Mesothelial cell of epicardium (in vitro differentiated cells): ENCODE results near the gene HLA-E. TPM values are rescaled to one million over a fixed set of nuclear protein-coding genes. Genes with fewer than 3 reads are reported as not detected.
"Not testable (repeated sequence)": the region's sequence is repeated elsewhere in the genome, so short reads cannot be mapped to it uniquely, and the experiment has no call there.

Experiments used
- DNase-seq, 2 experiments: peaks; one replicate each; pipeline ENCODE4 v3.0.0; 2021; ENCODE audit warnings: low spot score in 2 of 2; ENCODE audit not compliant: unreplicated experiment in 2 of 2
- H3K27ac Mint-ChIP-seq: 2 replicates; pipeline ENCODE4 v1.8.0; 2021; ENCODE audit warnings: mixed read lengths
- H3K27me3 Mint-ChIP-seq: 2 replicates; pipeline ENCODE4 v1.8.0; 2021; ENCODE audit warnings: low read depth, mixed read lengths
- H3K36me3 Mint-ChIP-seq: 2 replicates; pipeline ENCODE4 v1.8.0; 2021; ENCODE audit warnings: mixed read lengths
- H3K4me1 Mint-ChIP-seq: 2 replicates; pipeline ENCODE4 v1.8.0; 2021; ENCODE audit warnings: mixed read lengths
- H3K4me3 Mint-ChIP-seq: 2 replicates; pipeline ENCODE4 v1.8.0; 2021; ENCODE audit warnings: mild to moderate bottlenecking, moderate library complexity, mixed read lengths
- H3K9me3 Mint-ChIP-seq: 2 replicates; pipeline ENCODE4 v1.8.0; 2021; ENCODE audit warnings: mixed read lengths
- total RNA-seq: library from RNA; stranded (reverse); gene quantifications from 3 replicates; pipeline ENCODE4 v1.2.1, GENCODE V29; 2021
- TF ChIP-seq, protein P1 (sequence below): fragments of 200-600 bp; sonication (generic); IDR thresholded peaks from one replicate; pipeline ENCODE4 v1.5.0; 2021; ENCODE audit warnings: antibody characterized with exemption; ENCODE audit not compliant: unreplicated experiment

The HLA-E gene
- total RNA-seq, 1 donor from 2014 or later, result 59.5 TPM

DNA sequence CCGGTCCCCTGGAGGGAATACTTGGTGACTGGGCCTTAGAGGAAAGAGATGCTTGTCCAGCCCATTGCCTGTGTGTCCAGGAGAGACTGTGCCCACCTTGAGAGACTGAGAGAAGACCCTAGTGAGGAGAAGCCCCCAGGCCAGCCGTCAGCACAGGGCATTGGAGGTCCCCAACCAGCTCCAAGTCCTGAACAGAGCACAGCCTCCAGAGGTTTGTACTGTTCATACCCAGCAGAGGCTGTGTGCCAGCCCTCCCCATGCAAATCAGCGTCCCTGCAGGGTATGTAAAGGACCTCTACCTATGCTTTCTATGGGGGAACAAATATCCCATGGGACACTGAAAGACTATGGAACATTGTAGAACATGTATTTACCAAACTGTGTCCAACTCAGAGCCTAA lies 8.4 kb downstream of the HLA-E start:
- Mint-ChIP-seq H3K27ac (no peak overlapping the region), H3K4me1 (no peaks in the 10 kb centered on the region), H3K9me3 (no peaks in the 10 kb centered on the region), H3K4me3 (no peak overlapping the region), H3K27me3 (peaks cover 13% of the 10 kb centered on the region), H3K36me3 (no peaks in the 10 kb centered on the region)
- DNase-seq, result no peak
- TF ChIP-seq, protein P1, sequence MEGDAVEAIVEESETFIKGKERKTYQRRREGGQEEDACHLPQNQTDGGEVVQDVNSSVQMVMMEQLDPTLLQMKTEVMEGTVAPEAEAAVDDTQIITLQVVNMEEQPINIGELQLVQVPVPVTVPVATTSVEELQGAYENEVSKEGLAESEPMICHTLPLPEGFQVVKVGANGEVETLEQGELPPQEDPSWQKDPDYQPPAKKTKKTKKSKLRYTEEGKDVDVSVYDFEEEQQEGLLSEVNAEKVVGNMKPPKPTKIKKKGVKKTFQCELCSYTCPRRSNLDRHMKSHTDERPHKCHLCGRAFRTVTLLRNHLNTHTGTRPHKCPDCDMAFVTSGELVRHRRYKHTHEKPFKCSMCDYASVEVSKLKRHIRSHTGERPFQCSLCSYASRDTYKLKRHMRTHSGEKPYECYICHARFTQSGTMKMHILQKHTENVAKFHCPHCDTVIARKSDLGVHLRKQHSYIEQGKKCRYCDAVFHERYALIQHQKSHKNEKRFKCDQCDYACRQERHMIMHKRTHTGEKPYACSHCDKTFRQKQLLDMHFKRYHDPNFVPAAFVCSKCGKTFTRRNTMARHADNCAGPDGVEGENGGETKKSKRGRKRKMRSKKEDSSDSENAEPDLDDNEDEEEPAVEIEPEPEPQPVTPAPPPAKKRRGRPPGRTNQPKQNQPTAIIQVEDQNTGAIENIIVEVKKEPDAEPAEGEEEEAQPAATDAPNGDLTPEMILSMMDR, result no peak

DNA sequence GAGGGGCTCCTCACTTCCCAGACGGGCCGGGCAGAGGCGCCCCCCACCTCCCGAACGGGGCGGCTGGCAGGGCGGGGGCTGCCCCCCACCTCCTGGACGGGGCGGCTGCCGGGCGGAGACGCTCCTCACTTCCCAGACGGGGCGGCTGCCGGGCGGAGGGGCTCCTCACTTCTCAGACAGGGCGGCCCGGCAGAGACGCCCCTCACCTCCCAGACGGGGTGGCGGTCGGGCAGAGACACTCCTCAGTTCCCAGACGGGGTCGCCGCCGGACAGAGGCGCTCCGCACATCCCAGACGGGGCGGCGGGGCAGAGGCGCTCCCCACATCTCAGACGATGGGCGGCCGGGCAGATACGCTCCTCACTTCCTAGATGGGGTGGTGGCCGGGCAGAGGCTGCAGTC lies 9.4 kb downstream of the HLA-E start:
- H3K4me1 Mint-ChIP-seq, H3K9me3 Mint-ChIP-seq, H3K4me3 Mint-ChIP-seq, H3K27ac Mint-ChIP-seq, DNase-seq, H3K36me3 Mint-ChIP-seq: not testable (repeated sequence)
- H3K27me3 Mint-ChIP-seq, result peaks cover 13% of the 10 kb centered on the region

DNA sequence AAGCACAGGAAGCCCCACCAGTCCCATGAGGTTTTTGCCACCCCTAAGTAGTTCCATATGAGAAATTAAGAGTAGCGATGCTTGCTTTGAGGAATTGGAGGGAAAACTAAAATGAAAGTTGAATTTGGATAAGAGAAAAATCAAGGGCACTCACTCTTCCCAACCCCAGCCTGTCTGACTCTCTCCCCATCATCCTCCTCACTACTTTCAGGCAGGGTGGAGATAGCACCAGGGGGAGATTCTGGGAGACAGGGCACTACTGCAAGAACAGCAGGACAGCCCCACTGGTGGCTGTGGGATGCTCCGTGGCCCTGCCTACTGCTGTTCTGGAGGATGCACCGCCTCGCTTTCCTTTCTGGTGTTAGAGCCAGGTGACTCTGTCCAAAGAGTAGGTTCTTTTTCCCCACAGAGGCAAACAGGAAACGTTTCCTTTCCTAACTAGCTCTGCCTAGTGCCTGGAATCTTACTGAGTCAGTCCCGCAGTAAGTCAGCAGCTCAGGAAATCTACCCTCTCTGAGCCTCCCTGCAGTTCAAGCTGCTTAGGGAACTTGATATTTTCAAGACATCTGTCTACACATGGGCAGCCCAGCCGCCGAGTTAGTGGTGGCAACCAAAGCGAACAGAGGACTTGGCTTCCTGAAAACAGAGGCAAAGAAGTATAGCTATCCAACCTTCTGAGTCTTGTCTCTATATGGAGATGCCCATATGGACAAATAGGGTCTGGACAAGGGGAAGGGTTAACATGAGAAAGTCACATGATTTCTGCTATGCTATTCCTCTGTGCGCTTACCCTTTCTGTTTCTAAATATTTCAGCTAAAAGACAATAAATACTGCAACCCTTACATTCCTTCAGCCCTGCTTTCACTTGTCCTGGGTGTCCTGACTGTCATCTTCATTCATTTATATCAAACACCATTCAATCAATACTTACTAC lies 11.4 kb downstream of the HLA-E start:
- TF ChIP-seq, protein P1, result no peak
- no peak for DNase-seq
- Mint-ChIP-seq H3K36me3 (no peaks in the 10 kb centered on the region), H3K27me3 (peaks cover 13% of the 10 kb centered on the region), H3K4me3 (no peak overlapping the region), H3K9me3 (no peaks in the 10 kb centered on the region), H3K4me1 (no peaks in the 10 kb centered on the region), H3K27ac (no peak overlapping the region)

DNA sequence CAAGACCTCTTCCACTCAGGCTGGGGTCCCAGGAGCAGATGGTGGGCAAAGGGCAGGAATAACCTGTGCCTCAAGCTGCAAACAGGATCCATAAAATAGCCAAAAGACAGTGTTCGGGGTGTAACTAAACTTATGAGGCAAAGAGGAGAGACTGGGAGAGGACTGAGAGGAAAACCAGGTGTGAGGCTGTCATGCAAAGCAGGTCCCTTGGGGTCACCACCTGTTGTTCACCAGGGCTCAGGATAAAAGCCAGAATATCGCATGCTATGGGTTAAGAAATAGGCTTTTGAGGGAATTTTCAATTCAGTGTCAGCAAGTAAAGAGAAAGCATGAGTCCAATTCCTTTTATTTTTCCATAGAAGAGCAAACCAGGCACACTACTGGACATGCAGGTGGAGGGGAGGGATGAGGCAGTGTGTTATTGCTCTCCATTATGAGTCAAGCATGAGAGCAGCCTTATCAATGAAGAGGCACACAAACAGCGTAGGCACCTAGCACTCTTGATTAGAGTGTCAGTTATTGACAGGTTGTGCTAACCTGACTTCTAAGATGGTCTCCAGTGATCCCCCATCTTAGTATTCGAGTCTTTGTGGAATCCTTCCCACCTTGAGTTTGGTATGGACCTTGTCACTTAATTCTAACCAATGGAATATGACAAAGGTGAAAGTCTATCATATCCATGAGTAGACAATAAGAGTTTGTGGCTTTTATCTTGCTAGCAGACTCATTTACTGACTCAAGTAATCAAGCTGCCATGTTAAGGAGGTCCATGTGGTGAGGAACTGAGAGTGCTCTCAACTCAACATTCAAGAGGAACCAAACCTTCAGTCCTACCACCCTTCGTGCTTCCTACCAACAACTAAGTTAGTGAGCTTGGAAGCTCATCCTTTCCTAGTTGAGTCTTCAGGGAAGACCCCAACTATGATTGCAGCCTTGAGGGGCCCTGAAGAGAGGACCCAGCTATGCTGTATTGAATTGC lies 18.8 kb downstream of the HLA-E start:
- DNase-seq, result no peak
- Mint-ChIP-seq H3K27me3 (peaks cover 12% of the 10 kb centered on the region), H3K27ac (no peak overlapping the region), H3K9me3 (no peaks in the 10 kb centered on the region), H3K36me3 (no peaks in the 10 kb centered on the region), H3K4me1 (no peaks in the 10 kb centered on the region), H3K4me3 (no peak overlapping the region)
- TF ChIP-seq, protein P1, result no peak

DNA sequence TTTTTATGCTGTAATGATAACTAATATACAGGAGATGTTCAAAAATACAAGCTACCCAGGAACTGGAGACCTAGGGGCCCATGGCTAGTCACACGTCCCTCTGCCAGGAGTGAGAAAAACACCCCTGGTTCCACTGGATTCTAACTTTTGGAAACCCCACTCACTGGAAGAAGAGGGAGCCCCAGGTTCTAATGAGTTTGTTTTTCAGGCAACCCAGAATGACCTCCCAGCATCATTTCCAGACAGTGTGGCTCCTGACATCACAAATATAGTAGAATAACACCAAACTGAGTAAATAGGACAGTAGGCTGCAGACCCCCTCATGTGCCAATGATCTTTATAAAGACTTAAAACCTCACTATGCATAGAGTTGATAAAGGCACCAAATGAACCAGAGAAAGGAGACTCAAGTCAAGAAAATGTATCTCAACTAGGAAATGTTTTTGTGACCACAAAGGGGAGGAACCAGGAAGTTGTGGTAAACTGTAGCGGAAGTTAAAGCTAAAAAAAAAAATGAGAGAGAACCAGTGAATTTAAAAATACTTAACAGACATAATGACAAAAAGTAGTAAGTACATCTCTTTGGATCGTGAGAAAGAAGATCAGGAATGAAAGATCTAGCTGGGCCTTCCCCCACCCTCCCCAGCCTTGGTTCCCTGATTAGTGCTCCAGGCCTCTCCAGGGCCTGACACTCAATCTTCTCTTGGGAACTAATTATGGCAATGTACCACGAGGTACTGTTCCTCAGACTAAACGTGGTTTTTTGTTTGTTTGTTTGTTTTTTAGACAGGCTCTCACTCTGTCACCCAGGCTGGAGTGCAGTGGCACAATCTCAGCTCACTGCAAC lies 19.8 kb downstream of the HLA-E start:
- no peaks in the 10 kb centered on the region for H3K4me1 Mint-ChIP-seq
- no peaks in the 10 kb centered on the region for H3K36me3 Mint-ChIP-seq
- H3K27ac Mint-ChIP-seq, result no peak overlapping the region
- TF ChIP-seq, protein P1, result no peak
- H3K4me3 Mint-ChIP-seq, result no peak overlapping the region
- no peaks in the 10 kb centered on the region for H3K9me3 Mint-ChIP-seq
- H3K27me3 Mint-ChIP-seq, result peaks cover 12% of the 10 kb centered on the region
- no peak for DNase-seq
